Smooth muscle cell (in vitro differentiated cells): ENCODE data around the gene NOL8. TPM values are rescaled to one million over a fixed set of nuclear protein-coding genes. Genes with fewer than 3 reads are reported as not detected.

ENCODE experiments used
- DNase-seq: peaks from one replicate; lab custom pipeline; 2025; ENCODE audit not compliant: unreplicated experiment; lab: John Stamatoyannopoulos, UW
- H2AFZ ChIP-seq: fragments of 200-600 bp; sonication (generic); 2 replicates; pipeline ENCODE4 v1.6.0; 2016; ENCODE audit warnings: antibody characterized with exemption, low read depth, mild to moderate bottlenecking
- H3F3A ChIP-seq: fragments of 200-600 bp; sonication (generic); 2 replicates; pipeline ENCODE4 v1.6.0; 2017; ENCODE audit warnings: antibody characterized with exemption, low read depth
- H3K27ac ChIP-seq: fragments of 200-600 bp; sonication (generic); 2 replicates; pipeline ENCODE4 v1.5.1; 2016; ENCODE audit warnings: low read depth, mild to moderate bottlenecking
- H3K27me3 ChIP-seq: fragments of 200-600 bp; sonication (generic); 2 replicates; pipeline ENCODE4 v1.6.1; 2016; ENCODE audit warnings: low read depth, mild to moderate bottlenecking
- H3K36me3 ChIP-seq: fragments of 200-600 bp; sonication (generic); 2 replicates; pipeline ENCODE4 v1.5.1; 2016; ENCODE audit warnings: low read depth
- H3K4me1 ChIP-seq: fragments of 200-600 bp; sonication (generic); 2 replicates; pipeline ENCODE4 v1.5.1; 2016; ENCODE audit warnings: low read depth
- H3K4me2 ChIP-seq: fragments of 200-600 bp; sonication (generic); 2 replicates; pipeline ENCODE4 v1.6.0; 2016; ENCODE audit warnings: mild to moderate bottlenecking
- H3K4me3 ChIP-seq: fragments of 200-600 bp; sonication (generic); 2 replicates; pipeline ENCODE4 v1.5.1; 2016; ENCODE audit warnings: mild to moderate bottlenecking
- H3K79me2 ChIP-seq: fragments of 200-600 bp; sonication (generic); 2 replicates; pipeline ENCODE4 v1.6.0; 2016; ENCODE audit warnings: low read depth, mild to moderate bottlenecking
- H3K9ac ChIP-seq: fragments of 200-600 bp; sonication (generic); 2 replicates; pipeline ENCODE4 v1.6.0; 2016; ENCODE audit warnings: low read depth
- H3K9me3 ChIP-seq: fragments of 200-600 bp; sonication (generic); replicated peaks from 2 replicates; pipeline ENCODE4 v1.5.1; 2016; ENCODE audit warnings: low read depth
- H4K20me1 ChIP-seq: fragments of 200-600 bp; sonication (generic); 2 replicates; pipeline ENCODE4 v1.6.0; 2016; ENCODE audit warnings: low read depth
- CTCF ChIP-seq: fragments of 200-600 bp; sonication (generic); IDR thresholded peaks from 2 replicates; pipeline ENCODE4 v1.5.1; 2017; ENCODE audit warnings: borderline replicate concordance, mild to moderate bottlenecking, antibody characterized with exemption; ENCODE audit not compliant: insufficient read depth, poor library complexity, severe bottlenecking
- WGBS: methylation state at CpG from one replicate; pipeline ENCODE4 v1.1.7; 2016; ENCODE audit warnings: low lambda C conversion rate; 5-methylcytosine and 5-hydroxymethylcytosine counted together
- polyA plus RNA-seq: library from polyadenylated mRNA; unstranded; fragments of >200 nt; fragmentation: Nextera tagmentation; extraction: Ambion mirVana; gene quantifications from 2 replicates; pipeline ENCODE4 v1.2.1, GENCODE V29; 2016
- total RNA-seq: library from RNA; depleted of rRNA; stranded (reverse); fragments of >200 nt; gene quantifications from 2 replicates; pipeline ENCODE4 v1.2.3, GENCODE V29; 2014

The NOL8 gene
- total and polyA plus RNA-seq, 2 experiments from 2014 or later: 15.1 to 21.3 TPM

- H3K9ac ChIP-seq: peak within 1 kb of the TSS; percentile 95
- H3K4me3 ChIP-seq: peak within 1 kb of the TSS; percentile 91
- H2AFZ ChIP-seq: peak within 1 kb of the TSS; percentile 88
- 2% methylated on average over 63 of the region's 63 CpGs for WGBS
- peaks cover 28% of the 10 kb centered on the region for H3F3A ChIP-seq
- peaks cover 25% of the 10 kb centered on the region for H4K20me1 ChIP-seq
- H3K4me2 ChIP-seq: peak within 1 kb of the TSS; percentile 100
- peak; percentile 89 for DNase-seq
- peaks cover 17% of the 10 kb centered on the region for H3K4me1 ChIP-seq
- no peaks in the 10 kb centered on the region for H3K9me3 ChIP-seq
- peaks cover 48% of the 10 kb centered on the region for H3K79me2 ChIP-seq
- TF ChIP-seq CTCF: peak; percentile 20
- H3K36me3 ChIP-seq: peaks cover 14% of the 10 kb centered on the region
- no peaks in the 10 kb centered on the region for H3K27me3 ChIP-seq
- H3K27ac ChIP-seq: peak within 1 kb of the TSS; percentile 92
These were observed 31.5 kb downstream of the NOL8 start, which contains the start of gene IARS1 for GRCh38 chr9:92293452-92294296. Gene IARS1, minus strand, starts transcription at chr9:92293697. Its CDS starts 4,278 bp downstream, at chr9:92289419.

- Histone ChIP-seq H3K27me3 (no peaks in the 10 kb centered on the region), H3K4me3 (peak overlapping the region; percentile 91), H3K4me1 (peaks cover 17% of the 10 kb centered on the region), H4K20me1 (peaks cover 25% of the 10 kb centered on the region), H3F3A (peaks cover 25% of the 10 kb centered on the region), H3K27ac (peak overlapping the region; percentile 92), H3K9ac (peak overlapping the region; percentile 95), H3K36me3 (peaks cover 12% of the 10 kb centered on the region), H3K79me2 (peaks cover 54% of the 10 kb centered on the region), H3K9me3 (no peaks in the 10 kb centered on the region), H2AFZ (peak overlapping the region; percentile 88), H3K4me2 (peak overlapping the region; percentile 100)
- TF ChIP-seq CTCF: no peak
- no peak for DNase-seq
- 2% methylated on average over 5 of the region's 5 CpGs for WGBS
These were observed 32.1 kb downstream of the NOL8 start for GRCh38 chr9:92293075-92293354.

GRCh38 chr9:92292338-92293074 lies 32.6 kb downstream of the NOL8 start:
- peaks cover 17% of the 10 kb centered on the region for H3K4me1 ChIP-seq
- peaks cover 25% of the 10 kb centered on the region for H4K20me1 ChIP-seq
- 39% methylated on average over 8 of the region's 8 CpGs for WGBS
- peak overlapping the region; percentile 92 for H3K27ac ChIP-seq
- peak overlapping the region; percentile 91 for H3K4me3 ChIP-seq
- H3K4me2 ChIP-seq: peak overlapping the region; percentile 100
- DNase-seq: no peak
- peak overlapping the region; percentile 95 for H3K9ac ChIP-seq
- peak overlapping the region; percentile 88 for H2AFZ ChIP-seq
- H3K79me2 ChIP-seq: peaks cover 59% of the 10 kb centered on the region
- H3K27me3 ChIP-seq: no peaks in the 10 kb centered on the region
- no peaks in the 10 kb centered on the region for H3K9me3 ChIP-seq
- peaks cover 22% of the 10 kb centered on the region for H3F3A ChIP-seq
- peaks cover 6% of the 10 kb centered on the region for H3K36me3 ChIP-seq
- no peak for TF ChIP-seq CTCF
